Lung (tissue), 12 donors: Measurements from ENCODE around the gene SNRNP70. TPM values are rescaled to one million over a fixed set of nuclear protein-coding genes. Genes with fewer than 3 reads are reported as not detected.
"Not testable (repeated sequence)": the region's sequence is repeated elsewhere in the genome, so short reads cannot be mapped to it uniquely, and the experiment has no call there.

ENCODE experiments used
- ATAC-seq: fragments of 200-7000 bp; cut with Tn5 transposase; one replicate; pipeline ENCODE4 v1.9.1; 2020; ENCODE audit warnings: moderate number of reproducible peaks; ENCODE audit not compliant: insufficient read depth, low FRiP score
- DNase-seq, 3 donors: peaks; one replicate each; pipeline ENCODE4 v3.0.0-alpha.2; 2013 to 2017
- H3K27ac ChIP-seq, 2 donors: one replicate each; pipeline ENCODE4 v1.5.1; 2013; ENCODE audit warnings: mild to moderate bottlenecking in 2 of 2, moderate library complexity in 2 of 2, control low read depth in 1 of 2, inconsistent platforms in 1 of 2, low read depth in 1 of 2, low read length in 1 of 2
- H3K27me3 ChIP-seq, 3 donors: one replicate each; pipeline ENCODE4 v1.5.1; 2013; ENCODE audit warnings: low read length in 2 of 3; ENCODE audit not compliant: control insufficient read depth in 3 of 3, insufficient read depth in 3 of 3
- H3K36me3 ChIP-seq, 4 donors: one replicate each; pipeline ENCODE4 v1.5.1; 2013; ENCODE audit warnings: low read length in 4 of 4, mild to moderate bottlenecking in 1 of 4, moderate library complexity in 1 of 4; ENCODE audit not compliant: control insufficient read depth in 4 of 4, insufficient read depth in 4 of 4
- H3K4me1 ChIP-seq, 5 donors: one replicate each; pipeline ENCODE4 v1.5.1; 2013; ENCODE audit warnings: low read length in 5 of 5, mild to moderate bottlenecking in 2 of 5, moderate library complexity in 1 of 5; ENCODE audit not compliant: control insufficient read depth in 5 of 5, insufficient read depth in 5 of 5
- H3K4me3 ChIP-seq: one replicate; pipeline ENCODE4 v1.5.1; 2013; ENCODE audit warnings: mild to moderate bottlenecking, control low read depth, moderate library complexity
- H3K9ac ChIP-seq, 2 donors: one replicate each; pipeline ENCODE4 v1.5.1; 2013; ENCODE audit warnings: low read length in 2 of 2, control low read depth in 1 of 2; ENCODE audit not compliant: insufficient read depth in 1 of 2
- H3K9me3 ChIP-seq, 4 donors: one replicate each; pipeline ENCODE4 v1.5.1; 2013; ENCODE audit warnings: low read length in 3 of 4, mild to moderate bottlenecking in 1 of 4, moderate library complexity in 1 of 4; ENCODE audit not compliant: control insufficient read depth in 4 of 4, insufficient read depth in 3 of 4
- WGBS, 2 donors: extraction: QIAGEN DNeasy Blood & Tissue Kit; methylation state at CpG; one replicate each; pipeline ENCODE4 v1.1.7; 2013; 5-methylcytosine and 5-hydroxymethylcytosine counted together
- polyA plus RNA-seq, 2 donors: library from polyadenylated mRNA; stranded (reverse); fragments of 200-250 nt; gene quantifications; one replicate each; pipeline ENCODE4 v1.2.1, GENCODE V29; 2013
- total RNA-seq, 2 donors: library from RNA; depleted of rRNA in 1 of 2; stranded (reverse); fragments of >200 nt in 1 of 2; gene quantifications; one replicate each; pipeline ENCODE4 v1.2.1, GENCODE V29; 2014 to 2021
- TF ChIP-seq, protein P1 (sequence below): IDR thresholded peaks from 2 replicates; pipeline ENCODE4 v1.5.1; 2012; ENCODE audit warnings: mild to moderate bottlenecking; ENCODE audit errors: control extremely low read depth, extremely low read depth
- donor health status: control.
- donor health status: control.
- donor health status: Bipolar disorder and iron deficiency.
- donor health status: healthy.
- donor health status: DM: yes; HTN: yes; CAD: no.

The SNRNP70 gene
- total and polyA plus RNA-seq, 4 donors, result 143 to 251 (median 180) TPM

DNA sequence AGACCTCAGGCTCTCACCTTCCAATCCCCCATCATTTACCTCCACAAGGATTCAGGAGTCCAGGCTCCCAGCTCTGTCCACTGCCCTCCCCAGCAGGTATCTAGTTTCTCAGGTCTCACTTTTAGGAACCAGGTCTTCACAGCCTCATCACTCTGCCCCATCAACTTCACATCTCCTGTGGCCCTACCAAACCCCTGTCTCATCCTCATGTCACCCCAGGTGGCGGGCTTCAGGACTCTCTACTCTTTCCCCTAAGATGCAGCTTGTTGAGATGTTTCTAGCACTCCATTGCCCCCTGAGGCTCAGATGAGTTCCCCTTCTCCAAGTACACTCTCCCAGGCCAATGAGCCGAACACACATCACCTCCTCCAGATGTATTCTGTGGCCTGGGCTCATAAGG lies 35.6 kb downstream of the SNRNP70 start:
- H3K4me1 ChIP-seq, result peaks cover 0 to 12% (median 2%) of the 10 kb centered on the region in 5 donors
- WGBS, 2 donors, result 89 to 92% methylated on average over 2 of the region's 2 CpGs
- peaks cover 0 to 12% (median 0%) of the 10 kb centered on the region in 3 donors for H3K27me3 ChIP-seq
- H3K27ac ChIP-seq, result no peak overlapping the region
- no peak overlapping the region for H3K4me3 ChIP-seq
- TF ChIP-seq, protein P1, sequence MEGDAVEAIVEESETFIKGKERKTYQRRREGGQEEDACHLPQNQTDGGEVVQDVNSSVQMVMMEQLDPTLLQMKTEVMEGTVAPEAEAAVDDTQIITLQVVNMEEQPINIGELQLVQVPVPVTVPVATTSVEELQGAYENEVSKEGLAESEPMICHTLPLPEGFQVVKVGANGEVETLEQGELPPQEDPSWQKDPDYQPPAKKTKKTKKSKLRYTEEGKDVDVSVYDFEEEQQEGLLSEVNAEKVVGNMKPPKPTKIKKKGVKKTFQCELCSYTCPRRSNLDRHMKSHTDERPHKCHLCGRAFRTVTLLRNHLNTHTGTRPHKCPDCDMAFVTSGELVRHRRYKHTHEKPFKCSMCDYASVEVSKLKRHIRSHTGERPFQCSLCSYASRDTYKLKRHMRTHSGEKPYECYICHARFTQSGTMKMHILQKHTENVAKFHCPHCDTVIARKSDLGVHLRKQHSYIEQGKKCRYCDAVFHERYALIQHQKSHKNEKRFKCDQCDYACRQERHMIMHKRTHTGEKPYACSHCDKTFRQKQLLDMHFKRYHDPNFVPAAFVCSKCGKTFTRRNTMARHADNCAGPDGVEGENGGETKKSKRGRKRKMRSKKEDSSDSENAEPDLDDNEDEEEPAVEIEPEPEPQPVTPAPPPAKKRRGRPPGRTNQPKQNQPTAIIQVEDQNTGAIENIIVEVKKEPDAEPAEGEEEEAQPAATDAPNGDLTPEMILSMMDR, result no peak
- no peak for DNase-seq
- H3K36me3 ChIP-seq, result no peaks in the 10 kb centered on the region
- H3K9ac ChIP-seq, result no peak overlapping the region
- no peaks in the 10 kb centered on the region for H3K9me3 ChIP-seq
- ATAC-seq, result no peak

DNA sequence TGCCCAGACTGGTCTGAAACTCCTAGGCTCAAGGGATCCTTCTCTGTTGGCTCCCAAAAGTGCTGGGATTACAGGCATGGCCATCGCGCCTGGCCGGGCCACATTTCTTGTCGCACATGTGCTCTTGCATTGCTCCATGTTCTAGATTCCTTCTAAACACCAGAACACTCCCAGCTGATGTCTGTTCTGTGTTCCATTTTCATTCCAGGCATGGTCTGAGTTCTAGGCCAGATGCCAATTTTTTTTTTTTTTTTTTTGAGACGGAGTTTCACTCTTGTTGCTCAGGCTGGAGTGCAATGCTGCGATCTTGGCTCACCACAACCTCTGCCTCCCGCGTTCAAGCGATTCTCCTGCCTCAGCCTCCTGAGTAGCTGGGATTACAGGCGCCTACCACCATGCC lies 36.6 kb downstream of the SNRNP70 start:
- Histone ChIP-seq H3K4me1 (peaks cover 0 to 12% (median 2%) of the 10 kb centered on the region in 5 donors), H3K27me3 (peaks cover 0 to 12% (median 0%) of the 10 kb centered on the region in 3 donors)
- H3K27ac ChIP-seq, H3K36me3 ChIP-seq, H3K4me3 ChIP-seq, DNase-seq, H3K9ac ChIP-seq, H3K9me3 ChIP-seq, ATAC-seq: not testable (repeated sequence)
- WGBS, 2 donors, result 79 to 85% methylated on average over 10 of the region's 10 CpGs

DNA sequence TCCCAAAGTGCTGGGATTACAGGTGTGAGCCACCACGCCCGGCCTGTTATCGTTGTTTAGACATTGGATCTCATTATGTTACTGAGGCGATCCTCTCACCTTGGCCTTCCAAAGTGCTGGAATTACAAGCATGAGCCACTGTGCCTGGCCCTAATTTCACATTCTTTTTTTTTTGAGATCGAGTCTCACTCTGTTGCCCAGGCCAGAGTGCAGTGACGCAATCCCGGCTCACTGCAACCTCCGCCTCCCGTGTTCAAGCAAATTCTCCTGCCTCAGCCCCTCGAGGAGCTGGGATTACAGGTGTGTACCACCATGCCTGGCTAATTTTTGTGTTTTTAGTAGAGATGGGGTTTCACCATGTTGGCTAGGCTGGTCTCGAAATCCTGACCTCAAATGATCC lies 38.0 kb downstream of the SNRNP70 start:
- not testable (repeated sequence) for H3K9ac ChIP-seq, H3K36me3 ChIP-seq, DNase-seq, ATAC-seq, H3K27ac ChIP-seq, H3K9me3 ChIP-seq, H3K4me3 ChIP-seq
- peaks cover 0 to 12% (median 0%) of the 10 kb centered on the region in 3 donors for H3K27me3 ChIP-seq
- 86 to 89% methylated on average over 11 of the region's 11 CpGs for WGBS, 2 donors
- H3K4me1 ChIP-seq, result peaks cover 0 to 14% (median 3%) of the 10 kb centered on the region in 5 donors

DNA sequence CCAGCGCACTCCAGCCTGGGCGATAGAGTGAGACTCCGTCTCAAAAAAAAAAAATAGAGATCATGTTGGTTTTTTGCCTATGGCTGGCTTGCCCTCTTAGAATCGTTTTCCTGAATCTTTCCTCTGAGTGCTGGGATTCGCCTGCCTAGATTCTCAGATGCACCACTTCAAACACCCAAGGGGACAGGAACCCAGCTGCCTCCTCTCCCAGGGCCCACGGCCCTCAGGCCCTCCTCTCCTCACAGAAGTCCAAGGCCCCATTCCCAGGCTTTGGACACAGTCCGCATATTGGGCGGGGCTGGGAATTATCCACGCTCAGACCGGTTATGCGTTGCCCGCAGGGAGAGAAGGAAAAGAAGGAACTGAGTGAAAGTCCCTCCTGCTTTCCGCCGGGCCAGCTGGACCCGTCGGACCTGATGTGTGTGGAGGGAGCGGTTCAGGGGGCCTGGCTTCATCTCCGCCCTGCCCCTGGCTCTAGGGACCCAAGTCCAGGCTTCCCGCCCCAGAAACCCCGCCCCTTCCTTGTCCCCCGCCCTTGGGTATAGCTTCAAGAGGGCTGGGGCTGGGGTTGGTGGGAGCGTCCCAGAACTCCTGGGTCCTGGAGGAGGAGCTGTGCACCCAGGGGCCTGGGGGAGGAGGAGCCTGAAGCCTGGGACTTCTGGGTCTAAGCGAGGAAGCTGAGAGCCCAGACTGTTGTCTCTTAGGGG lies 39.9 kb downstream of the SNRNP70 start:
- no peak overlapping the region for H3K27ac ChIP-seq
- no peak for DNase-seq
- whole genome bisulfite sequencing, 2 donors, result 48 to 63% methylated on average over 23 of the region's 23 CpGs

More for the DNA sequence above, 39.9 kb downstream of the SNRNP70 start:
- Histone ChIP-seq H3K9me3 (no peaks in the 10 kb centered on the region), H3K27me3 (peaks cover 0 to 12% (median 0%) of the 10 kb centered on the region in 3 donors), H3K36me3 (no peaks in the 10 kb centered on the region), H3K9ac (no peak overlapping the region), H3K4me3 (no peak overlapping the region), H3K4me1 (peaks cover 0 to 6% (median 3%) of the 10 kb centered on the region in 5 donors)
- ATAC-seq, result no peak
- TF ChIP-seq, protein P1, result no peak
